Calu3 (cell line): ENCODE results near the gene NCK2. TPM values are rescaled to one million over a fixed set of nuclear protein-coding genes. Genes with fewer than 3 reads are reported as not detected.

Experiments
- BruUV-seq: library from RNA; stranded (reverse); fragments of 400-500 nt; replicated peaks from 2 replicates; lab custom pipeline; 2021; lab: Mats Ljungman, UMichigan
- CTCF ChIA-PET: fragments of 300-600 bp; sonication (Branson Sonifier 250); formaldehyde crosslinking; loops from one replicate; lab custom pipeline; 2022; ENCODE audit warnings: antibody characterized with exemption; lab: Charles Lee
- DNase-seq: peaks from one replicate; pipeline ENCODE4 v3.0.0; 2022
- H3K27ac Mint-ChIP-seq: one replicate; pipeline ENCODE4 v1.8.0; 2022; ENCODE audit warnings: mixed read lengths; ENCODE audit not compliant: unreplicated experiment
- H3K27me3 Mint-ChIP-seq: one replicate; pipeline ENCODE4 v1.8.0; 2022; ENCODE audit warnings: mixed read lengths; ENCODE audit not compliant: unreplicated experiment
- H3K36me3 Mint-ChIP-seq: one replicate; pipeline ENCODE4 v1.8.0; 2022; ENCODE audit warnings: mild to moderate bottlenecking, moderate library complexity, mixed read lengths; ENCODE audit not compliant: insufficient read depth, unreplicated experiment
- H3K4me1 Mint-ChIP-seq: one replicate; pipeline ENCODE4 v1.8.0; 2022; ENCODE audit warnings: mild to moderate bottlenecking, low read depth, mixed read lengths; ENCODE audit not compliant: unreplicated experiment
- H3K4me3 Mint-ChIP-seq: one replicate; pipeline ENCODE4 v1.8.0; 2022; ENCODE audit warnings: mild to moderate bottlenecking, low read depth, moderate library complexity, mixed read lengths; ENCODE audit not compliant: unreplicated experiment
- H3K9me3 Mint-ChIP-seq: one replicate; pipeline ENCODE4 v1.8.0; 2022; ENCODE audit warnings: low read depth, mixed read lengths; ENCODE audit not compliant: unreplicated experiment
- intact Hi-C: fragments of 100-400 bp; cut with micrococcal nuclease; formaldehyde crosslinking; loops from one replicate; pipeline ENCODE4 v1.10.0; 2022; ENCODE audit not compliant: unreplicated experiment
- total RNA-seq: library from RNA; stranded (reverse); gene quantifications from 2 replicates; pipeline ENCODE4 v1.2.3, GENCODE V29; 2022
- TF ChIP-seq, protein P1 (sequence below): fragments of 200-600 bp; IDR thresholded peaks from one replicate; pipeline ENCODE4 v1.8.0; 2022; ENCODE audit warnings: antibody characterized with exemption; ENCODE audit not compliant: unreplicated experiment

NCK2 gene
- total RNA-seq, 1 experiment from 2014 or later = 88.6 TPM

DNA sequence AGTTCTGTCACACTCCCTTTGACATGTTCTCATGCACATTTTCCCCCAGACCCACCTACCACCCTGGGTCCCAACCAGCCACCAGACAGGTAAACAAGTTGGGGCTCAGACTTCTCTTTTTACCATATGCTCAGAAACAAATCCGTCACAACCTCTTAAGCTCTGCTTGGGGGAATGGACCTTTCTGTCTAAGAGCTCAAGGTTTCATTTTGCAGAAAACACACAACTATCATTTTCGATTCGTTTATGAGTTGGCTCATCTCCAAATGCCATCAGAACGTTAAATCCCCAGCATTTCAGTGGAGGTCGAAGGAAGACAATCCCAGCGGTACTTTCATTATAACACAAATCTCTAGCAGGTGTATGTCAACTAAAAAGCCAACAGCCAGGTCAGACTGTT is 30.6 kb upstream of the NCK2 start:
- H3K36me3 Mint-ChIP-seq = no peaks in the 10 kb centered on the region
- H3K27me3 Mint-ChIP-seq = no peaks in the 10 kb centered on the region
- H3K9me3 Mint-ChIP-seq = no peaks in the 10 kb centered on the region
- CTCF ChIA-PET = interaction anchor here (0.6 kb wide), 1 partner anchor 400 kb away, joined by 5 read pairs; no protein-coding TSS in a partner anchor
- intact Hi-C loops = no loop called here
- H3K27ac Mint-ChIP-seq = no peak overlapping the region
- H3K4me1 Mint-ChIP-seq = peaks cover 17% of the 10 kb centered on the region
- BruUV-seq = no TSS peak
- TF ChIP-seq, protein P1, sequence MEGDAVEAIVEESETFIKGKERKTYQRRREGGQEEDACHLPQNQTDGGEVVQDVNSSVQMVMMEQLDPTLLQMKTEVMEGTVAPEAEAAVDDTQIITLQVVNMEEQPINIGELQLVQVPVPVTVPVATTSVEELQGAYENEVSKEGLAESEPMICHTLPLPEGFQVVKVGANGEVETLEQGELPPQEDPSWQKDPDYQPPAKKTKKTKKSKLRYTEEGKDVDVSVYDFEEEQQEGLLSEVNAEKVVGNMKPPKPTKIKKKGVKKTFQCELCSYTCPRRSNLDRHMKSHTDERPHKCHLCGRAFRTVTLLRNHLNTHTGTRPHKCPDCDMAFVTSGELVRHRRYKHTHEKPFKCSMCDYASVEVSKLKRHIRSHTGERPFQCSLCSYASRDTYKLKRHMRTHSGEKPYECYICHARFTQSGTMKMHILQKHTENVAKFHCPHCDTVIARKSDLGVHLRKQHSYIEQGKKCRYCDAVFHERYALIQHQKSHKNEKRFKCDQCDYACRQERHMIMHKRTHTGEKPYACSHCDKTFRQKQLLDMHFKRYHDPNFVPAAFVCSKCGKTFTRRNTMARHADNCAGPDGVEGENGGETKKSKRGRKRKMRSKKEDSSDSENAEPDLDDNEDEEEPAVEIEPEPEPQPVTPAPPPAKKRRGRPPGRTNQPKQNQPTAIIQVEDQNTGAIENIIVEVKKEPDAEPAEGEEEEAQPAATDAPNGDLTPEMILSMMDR = no peak
- H3K4me3 Mint-ChIP-seq = no peak overlapping the region
- no peak for DNase-seq

DNA sequence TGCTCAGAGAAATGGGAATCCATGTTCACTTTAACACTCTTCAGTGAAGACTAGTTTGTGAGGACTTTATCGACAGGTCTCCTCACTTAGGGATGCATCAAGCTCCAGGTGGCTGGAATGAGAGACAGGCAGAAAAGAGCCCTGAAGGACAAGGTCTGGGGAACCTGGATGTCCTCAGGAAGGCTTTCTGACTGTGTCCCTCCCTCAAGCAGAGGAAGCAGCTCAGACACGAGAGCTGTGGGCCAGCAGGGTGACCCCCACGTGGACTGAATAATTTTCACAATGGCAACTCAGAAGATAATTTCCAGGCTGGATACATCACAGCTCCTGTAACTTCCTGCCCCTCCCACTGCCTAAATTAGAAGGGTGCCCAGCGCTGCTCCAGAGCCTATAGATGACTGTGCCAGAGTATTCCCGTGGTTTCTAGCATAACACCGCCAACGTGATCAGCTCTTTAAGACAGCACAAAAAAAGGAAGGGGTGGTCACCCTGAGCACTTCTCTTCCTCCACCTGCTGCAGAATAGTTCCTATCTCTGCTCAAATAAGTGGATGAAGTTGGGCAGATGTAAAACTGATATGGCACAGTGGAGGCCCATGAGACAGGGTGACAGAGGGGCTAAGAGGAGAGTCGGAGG is 25.7 kb upstream of the NCK2 start:
- H3K4me1 Mint-ChIP-seq = peaks cover 8% of the 10 kb centered on the region
- CTCF ChIA-PET = no interaction called here
- TF ChIP-seq, protein P1 = no peak
- H3K36me3 Mint-ChIP-seq = no peaks in the 10 kb centered on the region
- H3K27ac Mint-ChIP-seq = no peak overlapping the region
- intact Hi-C loops = loop anchor here (5.0 kb wide), 1 partner anchor 72 kb away; no protein-coding TSS in a partner anchor
- BruUV-seq = no TSS peak
- no peak overlapping the region for H3K4me3 Mint-ChIP-seq
- no peak for DNase-seq
- H3K27me3 Mint-ChIP-seq = no peaks in the 10 kb centered on the region
- no peaks in the 10 kb centered on the region for H3K9me3 Mint-ChIP-seq

DNA sequence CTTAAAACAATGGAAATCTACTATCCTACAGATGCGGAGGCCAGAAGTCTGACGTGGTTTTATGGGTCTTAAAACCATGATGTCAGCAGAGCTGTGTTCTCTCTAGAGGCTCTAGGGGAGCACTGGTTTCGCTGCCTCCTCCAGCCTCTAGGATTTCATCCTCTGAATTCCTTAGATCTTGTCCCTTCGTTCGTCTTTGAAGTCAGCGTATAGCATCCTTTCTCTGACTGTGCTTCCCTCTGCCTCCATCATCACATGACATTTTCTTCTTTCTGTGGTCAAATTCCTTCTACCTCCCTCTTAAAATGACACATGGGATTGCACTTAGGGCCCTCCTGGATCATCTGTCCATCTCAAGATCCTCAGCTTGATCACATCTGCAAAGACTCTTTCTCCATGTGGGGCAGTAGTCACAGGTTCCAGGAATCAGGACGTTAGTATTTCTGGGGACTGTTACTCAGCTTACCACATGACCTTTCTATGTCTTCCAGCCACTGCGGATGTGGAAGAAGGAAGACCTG is 22.7 kb upstream of the NCK2 start:
- Mint-ChIP-seq H3K27me3 (no peaks in the 10 kb centered on the region), H3K4me3 (no peak overlapping the region), H3K36me3 (no peaks in the 10 kb centered on the region), H3K9me3 (peaks cover 2% of the 10 kb centered on the region), H3K4me1 (peaks cover 4% of the 10 kb centered on the region), H3K27ac (no peak overlapping the region)
- intact Hi-C loops = no loop called here
- BruUV-seq = no TSS peak
- DNase-seq = no peak
- CTCF ChIA-PET = no interaction called here
- TF ChIP-seq, protein P1 = no peak

DNA sequence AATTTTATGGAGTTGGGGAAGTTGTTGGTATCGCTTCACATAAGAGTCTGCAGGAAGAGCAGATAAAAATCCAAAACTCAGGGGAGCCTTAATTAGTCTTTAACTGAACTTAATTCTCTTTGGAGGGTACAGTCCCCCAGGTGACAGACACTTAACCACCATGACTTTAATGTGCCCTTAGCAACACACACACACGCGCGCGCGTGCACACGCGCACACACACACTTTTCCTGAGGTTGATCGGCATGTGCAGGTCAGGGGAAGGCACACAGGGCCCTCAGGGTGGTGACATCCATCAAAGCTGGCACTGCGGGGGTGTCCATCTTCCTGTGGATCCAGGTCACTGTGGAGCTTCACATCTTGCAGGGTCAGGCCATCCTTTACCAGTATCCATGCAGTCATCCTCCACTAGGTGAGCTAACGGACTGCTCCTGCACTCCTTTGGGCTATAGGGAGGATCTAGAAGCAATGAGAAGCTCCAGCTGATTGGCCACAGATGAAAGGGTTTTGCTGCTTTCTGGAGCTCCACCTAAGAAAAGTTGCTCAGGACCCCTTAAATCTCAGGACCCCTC is 21.9 kb upstream of the NCK2 start:
- CTCF ChIA-PET = no interaction called here
- no peak for DNase-seq
- Mint-ChIP-seq H3K9me3 (peaks cover 2% of the 10 kb centered on the region), H3K27ac (no peak overlapping the region), H3K4me1 (no peaks in the 10 kb centered on the region), H3K4me3 (no peak overlapping the region), H3K36me3 (no peaks in the 10 kb centered on the region), H3K27me3 (no peaks in the 10 kb centered on the region)
- intact Hi-C loops = no loop called here
- TF ChIP-seq, protein P1 = no peak
- BruUV-seq = no TSS peak
